ENCODE results near the gene RGS21. TPM values are rescaled to one million over a fixed set of nuclear protein-coding genes. Genes with fewer than 3 reads are reported as not detected.

RGS21 gene
- total RNA-seq, 4 donors from 2014 or later, result not detected

GRCh38 chr1:192395895-192396294, 79.1 kb downstream of the RGS21 start:
- TF ChIP-seq, protein P1, sequence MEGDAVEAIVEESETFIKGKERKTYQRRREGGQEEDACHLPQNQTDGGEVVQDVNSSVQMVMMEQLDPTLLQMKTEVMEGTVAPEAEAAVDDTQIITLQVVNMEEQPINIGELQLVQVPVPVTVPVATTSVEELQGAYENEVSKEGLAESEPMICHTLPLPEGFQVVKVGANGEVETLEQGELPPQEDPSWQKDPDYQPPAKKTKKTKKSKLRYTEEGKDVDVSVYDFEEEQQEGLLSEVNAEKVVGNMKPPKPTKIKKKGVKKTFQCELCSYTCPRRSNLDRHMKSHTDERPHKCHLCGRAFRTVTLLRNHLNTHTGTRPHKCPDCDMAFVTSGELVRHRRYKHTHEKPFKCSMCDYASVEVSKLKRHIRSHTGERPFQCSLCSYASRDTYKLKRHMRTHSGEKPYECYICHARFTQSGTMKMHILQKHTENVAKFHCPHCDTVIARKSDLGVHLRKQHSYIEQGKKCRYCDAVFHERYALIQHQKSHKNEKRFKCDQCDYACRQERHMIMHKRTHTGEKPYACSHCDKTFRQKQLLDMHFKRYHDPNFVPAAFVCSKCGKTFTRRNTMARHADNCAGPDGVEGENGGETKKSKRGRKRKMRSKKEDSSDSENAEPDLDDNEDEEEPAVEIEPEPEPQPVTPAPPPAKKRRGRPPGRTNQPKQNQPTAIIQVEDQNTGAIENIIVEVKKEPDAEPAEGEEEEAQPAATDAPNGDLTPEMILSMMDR (IDR thresholded peaks at IDR 0.05; ENCODE audit: low read depth), result no peak

GRCh38 chr1:192399161-192399560, 82.4 kb downstream of the RGS21 start:
- TF ChIP-seq, protein P1 (IDR thresholded peaks at IDR 0.05; ENCODE audit: low read depth), result no peak

- TF ChIP-seq, protein P1 (IDR thresholded peaks at IDR 0.05; ENCODE audit: low read depth), result no peak
These were observed 85.0 kb downstream of the RGS21 start for GRCh38 chr1:192401825-192402224.

GRCh38 chr1:192402571-192402970, 85.8 kb downstream of the RGS21 start:
- TF ChIP-seq, protein P1 (IDR thresholded peaks at IDR 0.05; ENCODE audit: low read depth), result no peak

GRCh38 chr1:192407206-192407605, 90.4 kb downstream of the RGS21 start:
- TF ChIP-seq, protein P1 (IDR thresholded peaks at IDR 0.05; ENCODE audit: low read depth), result no peak

Other genes starting within 250 kb of the RGS21 start
- gene RGS18, start 158.5 kb upstream of the RGS21 start, total RNA-seq, result 10 to 100 TPM in 1 of 4 donors, 1 to 10 TPM in 3; 2.1 to 13.9 (median 8.4) TPM

Measured in subcutaneous adipose tissue (tissue), 4 donors.